ENCODE results near the gene DDX42.

DNA sequence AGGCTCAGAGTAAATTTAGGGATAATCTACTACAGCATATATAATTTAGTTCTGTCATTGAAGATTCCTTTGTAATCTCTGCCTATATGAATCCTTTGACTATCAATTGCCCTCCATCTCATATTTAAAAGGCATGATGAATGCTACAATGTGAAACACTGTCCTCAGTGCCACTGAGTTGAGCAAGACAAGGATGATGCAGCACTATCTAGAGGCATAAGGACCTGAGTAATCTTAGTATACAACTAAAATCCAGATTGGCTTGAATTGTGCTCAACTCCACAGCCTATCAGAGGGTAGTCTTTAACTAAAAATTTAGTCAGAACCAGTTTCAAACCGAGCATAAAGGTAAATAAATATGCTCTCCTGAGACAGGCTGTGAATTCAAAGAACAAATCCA lies 20.8 kb upstream of the DDX42 start:
- TF ChIP-seq POLR2AphosphoS5 (IDR thresholded peaks at IDR 0.05) (no peak), CTCF (IDR thresholded peaks at IDR 0.05) (no peak), POLR2A (IDR thresholded peaks at IDR 0.05; ENCODE audit: low read depth) (no peak), EP300 (IDR thresholded peaks at IDR 0.05) (no peak)

Measured in esophagus muscularis mucosa (tissue), 4 donors.